Activated T-helper 1 cell treated with anti-CD3 and anti-CD28 coated beads, Interleukin-12 subunit alpha, Interleukin-12 subunit beta, Interleukin-2, Interleukin-4 antibody, amounts not matched to agents 30 ng/mL and 10 ng/mL and 1 ng/mL, durations not matched to agents 14 hours and 24 hours and 36 hours (primary cell): ENCODE results near the gene PCLAF. TPM values are rescaled to one million over a fixed set of nuclear protein-coding genes. Genes with fewer than 3 reads are reported as not detected.
"Not testable (repeated sequence)": the region's sequence is repeated elsewhere in the genome, so short reads cannot be mapped to it uniquely, and the experiment has no call there.

ENCODE experiments used
- DNase-seq: peaks from one replicate; pipeline ENCODE4 v3.0.0; 2021; ENCODE audit warnings: low spot score
- H3K27ac Mint-ChIP-seq: one replicate; pipeline ENCODE4 v1.8.0; 2021; ENCODE audit warnings: mild to moderate bottlenecking, mixed read lengths
- H3K27me3 Mint-ChIP-seq: one replicate; pipeline ENCODE4 v1.8.0; 2022; ENCODE audit warnings: mild to moderate bottlenecking, moderate library complexity, mixed read lengths; ENCODE audit not compliant: insufficient read depth
- H3K36me3 Mint-ChIP-seq: one replicate; pipeline ENCODE4 v1.8.0; 2021; ENCODE audit warnings: low read depth, mixed read lengths
- H3K4me1 Mint-ChIP-seq: one replicate; pipeline ENCODE4 v1.8.0; 2021; ENCODE audit warnings: low read depth, mixed read lengths
- H3K4me3 Mint-ChIP-seq: one replicate; pipeline ENCODE4 v1.8.0; 2021; ENCODE audit warnings: mild to moderate bottlenecking, moderate library complexity, mixed read lengths
- H3K9me3 Mint-ChIP-seq: one replicate; pipeline ENCODE4 v1.8.0; 2021; ENCODE audit warnings: mixed read lengths
- intact Hi-C: fragments of 100-400 bp; cut with micrococcal nuclease; formaldehyde crosslinking; loops from one replicate; pipeline ENCODE4 v1.15.1; 2024
- total RNA-seq: library from RNA; stranded (reverse); gene quantifications from 2 replicates; pipeline ENCODE4 v1.2.3, GENCODE V29; 2022

PCLAF gene
- total RNA-seq, 1 donor from 2014 or later = 58.6 TPM

- Mint-ChIP-seq H3K27me3 (no peaks in the 10 kb centered on the region), H3K36me3 (peaks cover 13% of the 10 kb centered on the region), H3K4me3 (no peak overlapping the region), H3K27ac (no peak overlapping the region), H3K9me3 (no peaks in the 10 kb centered on the region), H3K4me1 (peaks cover 35% of the 10 kb centered on the region)
- intact Hi-C loops = no loop called here
- DNase-seq = no peak
These were observed 47.7 kb downstream of the PCLAF start for GRCh38 chr15:64333516-64333915.

- intact Hi-C loops, H3K27me3 Mint-ChIP-seq, H3K27ac Mint-ChIP-seq, H3K4me3 Mint-ChIP-seq, H3K36me3 Mint-ChIP-seq, DNase-seq, H3K9me3 Mint-ChIP-seq: not testable (repeated sequence)
- H3K4me1 Mint-ChIP-seq = peaks cover 28% of the 10 kb centered on the region
These were observed 49.6 kb downstream of the PCLAF start for GRCh38 chr15:64331668-64332067.

GRCh38 chr15:64326975-64327374 is 54.3 kb downstream of the PCLAF start:
- H3K36me3 Mint-ChIP-seq, H3K9me3 Mint-ChIP-seq, H3K4me1 Mint-ChIP-seq, H3K4me3 Mint-ChIP-seq, DNase-seq, H3K27ac Mint-ChIP-seq, H3K27me3 Mint-ChIP-seq, intact Hi-C loops: not testable (repeated sequence)

GRCh38 chr15:64326458-64326857 is 54.8 kb downstream of the PCLAF start:
- intact Hi-C loops, H3K9me3 Mint-ChIP-seq, H3K4me3 Mint-ChIP-seq, H3K36me3 Mint-ChIP-seq, H3K27ac Mint-ChIP-seq, DNase-seq, H3K27me3 Mint-ChIP-seq, H3K4me1 Mint-ChIP-seq: not testable (repeated sequence)

- Mint-ChIP-seq H3K4me3 (no peak overlapping the region), H3K9me3 (no peaks in the 10 kb centered on the region), H3K36me3 (peaks cover 2% of the 10 kb centered on the region), H3K27ac (no peak overlapping the region), H3K4me1 (no peaks in the 10 kb centered on the region), H3K27me3 (no peaks in the 10 kb centered on the region)
- intact Hi-C loops = no loop called here
- DNase-seq = no peak
These were observed 56.9 kb downstream of the PCLAF start for GRCh38 chr15:64324165-64324877.

GRCh38 chr15:64315216-64315615 is 66.0 kb downstream of the PCLAF start:
- no peak for DNase-seq
- Mint-ChIP-seq H3K27ac (no peak overlapping the region), H3K9me3 (no peaks in the 10 kb centered on the region), H3K4me1 (no peaks in the 10 kb centered on the region), H3K36me3 (peaks cover 2% of the 10 kb centered on the region), H3K27me3 (no peaks in the 10 kb centered on the region), H3K4me3 (no peak overlapping the region)
- intact Hi-C loops = no loop called here

GRCh38 chr15:64314456-64314855 is 66.8 kb downstream of the PCLAF start:
- Mint-ChIP-seq H3K4me1 (no peaks in the 10 kb centered on the region), H3K36me3 (peaks cover 2% of the 10 kb centered on the region), H3K9me3 (no peaks in the 10 kb centered on the region), H3K27ac (no peak overlapping the region), H3K27me3 (no peaks in the 10 kb centered on the region), H3K4me3 (no peak overlapping the region)
- DNase-seq = no peak
- intact Hi-C loops = no loop called here

Other genes with a start within 250 kb of the PCLAF start
- gene SNX22, start 229.7 kb downstream of the PCLAF start, total RNA-seq = 0.99 and 1.1 TPM in 2 replicates
- 383 and 388 TPM in 2 replicates for gene PPIB, start 218.4 kb downstream of the PCLAF start, total RNA-seq
- gene CSNK1G1, start 25.3 kb downstream of the PCLAF start, total RNA-seq = 31.3 and 33.2 TPM in 2 replicates
- 17.5 and 21.7 TPM in 2 replicates for gene TRIP4, start 6.4 kb upstream of the PCLAF start, total RNA-seq
- gene ZNF609, start 79.1 kb upstream of the PCLAF start, total RNA-seq = 65.4 and 73.8 TPM in 2 replicates